AG04450 (cell line): Measurements from ENCODE around the gene CCDC3. TPM values are rescaled to one million over a fixed set of nuclear protein-coding genes. Genes with fewer than 3 reads are reported as not detected.
"Not testable (repeated sequence)": the region's sequence is repeated elsewhere in the genome, so short reads cannot be mapped to it uniquely, and the experiment has no call there.

Experiments used
- CTCF ChIA-PET: fragments of 300-600, 350-600 bp; formaldehyde crosslinking; extraction: SDS; loops from one replicate; lab custom pipeline; 2022; ENCODE audit warnings: antibody characterized with exemption, inconsistent platforms; lab: Charles Lee
- POLR2A ChIA-PET: fragments of 350-600 bp; formaldehyde crosslinking; extraction: SDS; loops from one replicate; lab custom pipeline; 2021; ENCODE audit warnings: antibody characterized with exemption, inconsistent platforms; lab: Yijun Ruan, JAX
- DNase-seq: peaks from one replicate; pipeline ENCODE4 v3.0.0-alpha.2; 2011; ENCODE audit warnings: low read depth, low spot score
- H3K27ac ChIP-seq: one replicate; pipeline ENCODE4 v1.5.1; 2012; ENCODE audit warnings: low read depth, low read length, control low read depth
- H3K27me3 ChIP-seq: one replicate; pipeline ENCODE4 v1.6.0; 2012; ENCODE audit warnings: low read length; ENCODE audit not compliant: control insufficient read depth, insufficient read depth
- H3K4me3 ChIP-seq: 2 replicates; pipeline ENCODE4 v1.5.1; 2011; ENCODE audit warnings: mild to moderate bottlenecking, low read depth, low read length, control low read depth
- H3K9me3 ChIP-seq: 2 replicates; pipeline ENCODE4 v1.5.1; 2012; ENCODE audit warnings: low read length; ENCODE audit not compliant: control insufficient read depth, insufficient read depth
- polyA plus RNA-seq: library from polyadenylated mRNA; depleted of rRNA; stranded (reverse); fragments of >200 nt; gene quantifications from 2 replicates; pipeline ENCODE4 v1.2.3, GENCODE V29; 2011
- TF ChIP-seq, protein P1 (sequence below): IDR thresholded peaks from 2 replicates; pipeline ENCODE4 v1.5.1; 2011; ENCODE audit warnings: low read depth, low read length, control low read depth, inconsistent platforms

Gene CCDC3
- polyA plus RNA-seq, 1 experiment: 3.3 TPM

DNA sequence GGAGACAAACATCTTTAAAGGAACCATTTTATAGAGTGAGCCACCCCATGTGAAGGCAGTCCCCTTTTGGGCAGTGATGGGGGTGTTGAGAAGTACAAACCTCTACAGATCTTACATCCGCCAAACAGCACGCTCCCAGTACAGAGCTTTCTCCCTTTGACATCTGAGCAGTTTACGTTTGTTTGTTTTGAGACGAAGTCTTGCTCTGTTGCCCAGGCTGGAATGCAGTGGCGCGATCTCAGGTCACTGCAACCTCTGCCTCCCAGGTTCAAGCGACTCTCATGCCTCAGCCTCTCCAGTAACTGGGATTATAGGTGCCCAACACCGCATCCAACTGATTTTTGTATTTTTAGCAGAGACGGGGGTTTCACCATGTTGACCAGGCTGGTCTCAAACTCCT lies 128.9 kb downstream of the CCDC3 start:
- no peak overlapping the region for H3K4me3 ChIP-seq
- no peak overlapping the region for H3K27ac ChIP-seq
- CTCF ChIA-PET: no interaction called here
- DNase-seq: no peak
- H3K9me3 ChIP-seq: no peaks in the 10 kb centered on the region; the same call in 1 of the 2 replicates
- TF ChIP-seq, protein P1, sequence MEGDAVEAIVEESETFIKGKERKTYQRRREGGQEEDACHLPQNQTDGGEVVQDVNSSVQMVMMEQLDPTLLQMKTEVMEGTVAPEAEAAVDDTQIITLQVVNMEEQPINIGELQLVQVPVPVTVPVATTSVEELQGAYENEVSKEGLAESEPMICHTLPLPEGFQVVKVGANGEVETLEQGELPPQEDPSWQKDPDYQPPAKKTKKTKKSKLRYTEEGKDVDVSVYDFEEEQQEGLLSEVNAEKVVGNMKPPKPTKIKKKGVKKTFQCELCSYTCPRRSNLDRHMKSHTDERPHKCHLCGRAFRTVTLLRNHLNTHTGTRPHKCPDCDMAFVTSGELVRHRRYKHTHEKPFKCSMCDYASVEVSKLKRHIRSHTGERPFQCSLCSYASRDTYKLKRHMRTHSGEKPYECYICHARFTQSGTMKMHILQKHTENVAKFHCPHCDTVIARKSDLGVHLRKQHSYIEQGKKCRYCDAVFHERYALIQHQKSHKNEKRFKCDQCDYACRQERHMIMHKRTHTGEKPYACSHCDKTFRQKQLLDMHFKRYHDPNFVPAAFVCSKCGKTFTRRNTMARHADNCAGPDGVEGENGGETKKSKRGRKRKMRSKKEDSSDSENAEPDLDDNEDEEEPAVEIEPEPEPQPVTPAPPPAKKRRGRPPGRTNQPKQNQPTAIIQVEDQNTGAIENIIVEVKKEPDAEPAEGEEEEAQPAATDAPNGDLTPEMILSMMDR: no peak
- H3K27me3 ChIP-seq: peaks cover 4% of the 10 kb centered on the region
- POLR2A ChIA-PET: no interaction called here

DNA sequence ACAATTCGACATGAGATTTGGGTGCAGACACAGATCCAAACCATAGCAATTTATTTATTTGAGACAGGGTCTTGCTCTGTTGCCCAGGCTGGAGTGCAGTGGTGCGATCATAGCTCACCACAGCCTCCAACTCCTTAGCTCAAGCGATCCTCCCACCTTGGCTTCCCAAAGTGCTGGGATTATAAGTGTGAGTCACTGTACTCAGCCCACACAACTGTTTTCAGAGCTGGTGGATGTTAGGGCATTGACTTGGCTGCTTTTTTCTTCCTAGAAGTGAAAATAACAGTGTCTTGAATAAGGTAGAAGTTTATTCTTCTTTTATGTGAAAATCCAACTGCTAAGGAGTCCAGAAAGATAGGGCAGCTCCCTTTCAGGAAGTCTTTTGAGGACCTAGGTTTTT lies 132.1 kb downstream of the CCDC3 start:
- Histone ChIP-seq H3K27me3 (peaks cover 7% of the 10 kb centered on the region), H3K4me3 (no peak overlapping the region), H3K9me3 (no peaks in the 10 kb centered on the region; the same call in 1 of the 2 replicates), H3K27ac (no peak overlapping the region)
- DNase-seq: no peak
- ChIA-PET CTCF (interaction anchor here (1.3 kb wide), 1 partner anchor 33 kb away, joined by 4 read pairs; no protein-coding TSS in a partner anchor), POLR2A (no interaction called here)
- TF ChIP-seq, protein P1: no peak

DNA sequence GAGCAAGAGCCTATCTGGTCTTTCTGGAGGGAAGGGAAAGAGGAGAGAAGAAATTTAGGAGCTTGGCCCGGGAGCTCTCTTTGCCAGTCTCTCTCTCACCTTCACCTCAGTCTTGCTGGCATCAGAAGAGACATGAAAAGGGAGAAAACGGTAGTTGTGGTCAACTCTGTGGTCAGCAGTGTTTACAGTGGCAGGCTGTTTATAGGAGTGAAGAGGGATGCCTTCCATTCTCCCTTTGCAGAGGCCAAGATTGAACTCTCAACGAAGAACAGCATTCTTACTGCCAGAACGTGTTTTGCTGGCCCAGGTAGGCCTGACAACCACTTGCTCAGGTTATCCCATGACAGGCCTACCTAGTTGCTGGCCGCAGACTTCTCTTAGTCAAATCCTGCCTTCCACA lies 133.3 kb downstream of the CCDC3 start:
- ChIA-PET CTCF (no interaction called here), POLR2A (no interaction called here)
- no peak overlapping the region for H3K4me3 ChIP-seq
- DNase-seq: no peak
- H3K27ac ChIP-seq: no peak overlapping the region
- peaks cover 7% of the 10 kb centered on the region for H3K27me3 ChIP-seq
- H3K9me3 ChIP-seq: no peaks in the 10 kb centered on the region; the same call in 1 of the 2 replicates
- TF ChIP-seq, protein P1: no peak

DNA sequence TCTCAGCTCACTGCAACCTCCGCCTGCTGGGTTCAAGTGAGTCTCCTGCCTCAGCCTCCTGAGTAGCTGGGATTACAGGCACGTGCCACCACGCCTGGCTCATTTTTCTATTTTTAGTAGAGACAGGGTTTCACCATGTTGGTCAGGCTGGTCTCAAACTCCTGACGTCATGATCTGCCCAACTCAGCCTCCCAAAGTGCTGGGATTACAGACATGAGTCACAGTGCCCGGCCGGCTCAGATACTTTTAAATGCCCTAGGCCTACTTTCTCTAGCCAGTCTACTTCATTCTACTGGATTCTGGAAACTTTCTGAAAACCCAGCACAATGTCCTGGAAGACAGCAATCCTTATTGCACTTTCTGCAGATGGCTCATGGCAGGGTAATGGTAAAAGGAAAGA lies 136.0 kb downstream of the CCDC3 start:
- DNase-seq, POLR2A ChIA-PET, H3K4me3 ChIP-seq, H3K9me3 ChIP-seq, CTCF ChIA-PET, H3K27me3 ChIP-seq, H3K27ac ChIP-seq: not testable (repeated sequence)

DNA sequence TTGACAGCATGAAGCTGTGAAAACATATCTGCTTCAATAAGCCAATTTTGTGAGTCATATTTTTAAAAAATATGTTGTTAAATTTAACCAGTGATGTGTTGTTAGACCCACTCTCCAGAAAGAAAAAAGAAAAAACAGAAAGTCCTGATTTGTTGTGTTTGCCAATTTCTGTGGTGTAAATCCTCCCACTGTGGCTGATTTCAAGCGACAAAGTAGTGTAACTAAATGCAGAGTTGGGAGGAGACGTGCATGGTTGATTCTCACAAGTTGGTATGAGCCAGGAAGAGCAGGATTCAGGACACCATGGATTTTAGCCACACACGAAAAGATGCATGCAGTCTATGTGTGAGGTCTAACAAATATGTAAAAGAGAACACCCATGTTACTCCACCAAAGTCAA lies 139.1 kb downstream of the CCDC3 start:
- no peak for DNase-seq
- H3K4me3 ChIP-seq: no peak overlapping the region
- ChIA-PET POLR2A (no interaction called here), CTCF (no interaction called here)
- TF ChIP-seq, protein P1: no peak
- no peaks in the 10 kb centered on the region for H3K9me3 ChIP-seq
- peaks cover 6% of the 10 kb centered on the region for H3K27me3 ChIP-seq
- no peak overlapping the region for H3K27ac ChIP-seq

DNA sequence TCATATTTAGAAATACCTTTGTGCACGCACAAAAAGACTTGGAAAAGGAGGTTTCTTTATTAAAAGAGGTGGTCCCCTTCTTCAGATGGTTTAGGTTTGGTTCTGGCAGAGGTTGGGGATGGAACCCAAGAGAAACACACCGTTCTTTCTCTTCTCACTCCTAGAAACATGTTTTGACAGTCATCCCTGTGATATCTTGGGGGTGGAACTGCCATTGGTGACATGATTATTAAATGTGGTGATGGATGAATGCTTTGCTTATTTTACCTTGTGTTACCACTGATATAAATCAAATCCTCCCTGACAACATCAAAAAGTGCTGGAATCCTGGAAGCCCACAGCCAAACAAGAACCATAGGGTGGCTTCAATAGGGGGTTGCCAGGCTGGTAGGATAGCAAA lies 146.5 kb downstream of the CCDC3 start:
- Histone ChIP-seq H3K9me3 (no peaks in the 10 kb centered on the region), H3K27ac (no peak overlapping the region), H3K4me3 (no peak overlapping the region), H3K27me3 (peaks cover under 1% of the 10 kb centered on the region)
- TF ChIP-seq, protein P1: no peak
- ChIA-PET CTCF (no interaction called here), POLR2A (no interaction called here)
- no peak for DNase-seq
